HG02763 (cell line): ENCODE measurements around the gene CCDC183.

Experiments
- ATAC-seq: cut with Tn5 transposase; IDR thresholded peaks from one replicate; pipeline ENCODE4 v1.9.1; 2021; ENCODE audit warnings: mild to moderate bottlenecking, moderate library complexity; ENCODE audit not compliant: unreplicated experiment

CCDC183 gene

GRCh38 chr9:136847826-136848392 lies 51.8 kb downstream of the CCDC183 start:
- no peak for ATAC-seq

GRCh38 chr9:136848393-136849037 lies 52.4 kb downstream of the CCDC183 start:
- ATAC-seq: no peak

- peak; percentile 75 for ATAC-seq
Observed at GRCh38 chr9:136849038-136849959, 53.2 kb downstream of the CCDC183 start, which contains the start of gene PHPT1. Gene PHPT1, plus strand, starts transcription at chr9:136849409. Its CDS starts 22 bp downstream, at chr9:136849431.

- no peak for ATAC-seq
Observed at GRCh38 chr9:136849960-136850865, 54.1 kb downstream of the CCDC183 start.

- ATAC-seq: no peak
Observed at GRCh38 chr9:136850866-136851775, 55.0 kb downstream of the CCDC183 start.

- ATAC-seq: no peak
Observed at GRCh38 chr9:136851941-136852663, 56.0 kb downstream of the CCDC183 start, which contains the start of gene MAMDC4. Gene MAMDC4, plus strand, starts transcription at chr9:136852346. Its CDS starts 71 bp downstream, at chr9:136852417.

GRCh38 chr9:136852664-136853595 lies 56.8 kb downstream of the CCDC183 start:
- ATAC-seq: no peak

GRCh38 chr9:136853596-136854112 lies 57.5 kb downstream of the CCDC183 start:
- ATAC-seq: no peak

- no peak for ATAC-seq
Observed at GRCh38 chr9:136854113-136854841, 58.1 kb downstream of the CCDC183 start.

GRCh38 chr9:136854842-136855460 lies 58.8 kb downstream of the CCDC183 start:
- no peak for ATAC-seq

GRCh38 chr9:136855461-136856078 lies 59.4 kb downstream of the CCDC183 start:
- ATAC-seq: no peak

GRCh38 chr9:136856079-136856476 lies 59.9 kb downstream of the CCDC183 start:
- no peak for ATAC-seq

- no peak for ATAC-seq
Observed at GRCh38 chr9:136856541-136857141, 60.5 kb downstream of the CCDC183 start.

GRCh38 chr9:136857166-136857565 lies 61.0 kb downstream of the CCDC183 start:
- ATAC-seq: no peak
